HL-60/S4 treated with retinoic acid at 250 ng/mL for 4 days and 3 days (cell line): ENCODE results near the gene AHR.

Experiments
- in situ Hi-C: fragments of 300-500 bp; cut with MboI; formaldehyde crosslinking; loops from 2 replicates; pipeline ENCODE4 v1.7.0; 2022; ENCODE audit warnings: low sequenced_read_pairs

Gene AHR

GRCh38 chr7:17302575-17303142, 4.2 kb downstream of the AHR start:
- in situ Hi-C loops = no loop called here

- in situ Hi-C loops = no loop called here
Observed at GRCh38 chr7:17304926-17305325, 6.5 kb downstream of the AHR start.

- in situ Hi-C loops = no loop called here
Observed at GRCh38 chr7:17305387-17306171, 7.1 kb downstream of the AHR start.

GRCh38 chr7:17307000-17307399, 8.5 kb downstream of the AHR start:
- in situ Hi-C loops = no loop called here

- in situ Hi-C loops = no loop called here
Observed at GRCh38 chr7:17307558-17307957, 9.1 kb downstream of the AHR start.

GRCh38 chr7:17307969-17308648, 9.7 kb downstream of the AHR start:
- in situ Hi-C loops = no loop called here

- in situ Hi-C loops = no loop called here
Observed at GRCh38 chr7:17311194-17311593, 12.7 kb downstream of the AHR start.

- in situ Hi-C loops = no loop called here
Observed at GRCh38 chr7:17311952-17312351, 13.5 kb downstream of the AHR start.

GRCh38 chr7:17312641-17313040, 14.2 kb downstream of the AHR start:
- in situ Hi-C loops = no loop called here

- in situ Hi-C loops = no loop called here
Observed at GRCh38 chr7:17313194-17313593, 14.7 kb downstream of the AHR start.

GRCh38 chr7:17315974-17316373, 17.5 kb downstream of the AHR start:
- in situ Hi-C loops = no loop called here

GRCh38 chr7:17318146-17318545, 19.7 kb downstream of the AHR start:
- in situ Hi-C loops = no loop called here

GRCh38 chr7:17319164-17320101, 21.0 kb downstream of the AHR start:
- in situ Hi-C loops = no loop called here

GRCh38 chr7:17320102-17320497, 21.6 kb downstream of the AHR start:
- in situ Hi-C loops = no loop called here

GRCh38 chr7:17320657-17321056, 22.2 kb downstream of the AHR start:
- in situ Hi-C loops = no loop called here

GRCh38 chr7:17325364-17325763, 26.9 kb downstream of the AHR start:
- in situ Hi-C loops = no loop called here

- in situ Hi-C loops = no loop called here
Observed at GRCh38 chr7:17326378-17326777, 27.9 kb downstream of the AHR start.

GRCh38 chr7:17328641-17329040, 30.2 kb downstream of the AHR start:
- in situ Hi-C loops = no loop called here

- in situ Hi-C loops = no loop called here
Observed at GRCh38 chr7:17329440-17329839, 31.0 kb downstream of the AHR start.

GRCh38 chr7:17331891-17332501, 33.5 kb downstream of the AHR start:
- in situ Hi-C loops = no loop called here

- in situ Hi-C loops = no loop called here
Observed at GRCh38 chr7:17333221-17333620, 34.8 kb downstream of the AHR start.
